Esophagus squamous epithelium (tissue), 5 donors: Measurements from ENCODE around the gene TSNAX. TPM values are rescaled to one million over a fixed set of nuclear protein-coding genes. Genes with fewer than 3 reads are reported as not detected.

Experiments
- DNase-seq: peaks from one replicate; lab custom pipeline; 2025; lab: John Stamatoyannopoulos, UW
- H3K27ac ChIP-seq, 4 donors: fragments of 200-600 bp; sonication (generic); one replicate each; pipeline ENCODE4 v1.5.1; 2016 to 2019; ENCODE audit warnings: mild to moderate bottlenecking in 1 of 4
- H3K27me3 ChIP-seq, 4 donors: fragments of 200-600 bp; sonication (generic); 1 replicate in 3 of 4; 2 replicates in 1 of 4; pipeline versions ENCODE4 v1.5.1 to v1.6.0; 2017 to 2021; ENCODE audit warnings: antibody characterized with exemption in 1 of 4
- H3K36me3 ChIP-seq, 3 donors: fragments of 200-600 bp; sonication (generic); one replicate each; pipeline ENCODE4 v1.5.1; 2016 to 2019
- H3K4me1 ChIP-seq, 3 donors: fragments of 200-600 bp; sonication (generic); one replicate each; pipeline ENCODE4 v1.5.1; 2017 to 2019
- H3K4me3 ChIP-seq, 4 donors: fragments of 200-600 bp; sonication (generic); 1 replicate in 3 of 4; 2 replicates in 1 of 4; pipeline ENCODE4 v1.5.1; 2016 to 2019; ENCODE audit warnings: mild to moderate bottlenecking in 2 of 4, moderate library complexity in 1 of 4
- H3K9me3 ChIP-seq, 3 donors: fragments of 200-600 bp; sonication (generic); one replicate each; pipeline ENCODE4 v1.5.1; 2016 to 2019
- POLR2A ChIP-seq, 4 donors: fragments of 450-650 bp; IDR thresholded peaks; one replicate each; pipeline ENCODE4 v1.6.1; 2017; ENCODE audit warnings: antibody characterized with exemption in 4 of 4, mild to moderate bottlenecking in 4 of 4, moderate library complexity in 3 of 4
- WGBS, 2 donors: methylation state at CpG; one replicate each; pipeline ENCODE4 v1.1.5; 2018; 5-methylcytosine and 5-hydroxymethylcytosine counted together
- intact Hi-C: fragments of 100-400 bp; cut with DNase I; formaldehyde crosslinking; loops from one replicate; pipeline ENCODE4 v1.15.0; 2022
- total RNA-seq, 4 donors: library from RNA; depleted of rRNA; stranded (reverse); fragments of >200 nt; gene quantifications; one replicate each; pipeline ENCODE4 v1.1.0, GENCODE V29; 2016
- TF ChIP-seq, protein P1 (sequence below), 6 experiments: fragments of 450-650 bp in 4 of 6; fragments of 200-600 bp in 2 of 6; sonication (generic) in 2 of 6; IDR thresholded peaks; one replicate each; pipeline ENCODE4 v1.5.1; 2016 to 2019; ENCODE audit warnings: antibody characterized with exemption in 6 of 6, mild to moderate bottlenecking in 4 of 6, moderate library complexity in 4 of 6
- donor health status: DM: yes; HTN: yes; CAD: no.

The TSNAX gene
- total RNA-seq, 4 donors from 2014 or later = 11.6 to 28.4 (median 22.3) TPM

DNA sequence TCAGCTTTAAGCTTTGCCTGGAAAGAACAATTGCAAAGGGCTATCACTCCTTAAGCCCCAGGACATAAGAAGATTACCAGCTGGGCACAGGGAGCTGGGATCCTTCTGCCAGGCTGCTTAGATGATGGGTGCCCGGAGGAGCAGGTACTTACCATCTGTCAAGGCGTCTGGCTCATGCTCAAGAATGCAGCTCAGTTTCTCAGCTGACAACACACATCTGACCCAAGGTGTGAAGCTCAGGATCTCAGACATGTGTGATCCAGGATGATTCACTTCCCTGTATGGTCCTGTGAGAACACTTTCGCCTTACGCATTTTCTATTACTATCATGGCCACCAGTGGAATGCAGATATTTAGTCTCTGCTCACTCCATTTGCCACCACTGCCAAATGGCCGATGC, 83.4 kb downstream of the TSNAX start:
- no peaks in the 10 kb centered on the region for H3K36me3 ChIP-seq
- H3K4me3 ChIP-seq = no peak overlapping the region
- TF ChIP-seq, protein P1, sequence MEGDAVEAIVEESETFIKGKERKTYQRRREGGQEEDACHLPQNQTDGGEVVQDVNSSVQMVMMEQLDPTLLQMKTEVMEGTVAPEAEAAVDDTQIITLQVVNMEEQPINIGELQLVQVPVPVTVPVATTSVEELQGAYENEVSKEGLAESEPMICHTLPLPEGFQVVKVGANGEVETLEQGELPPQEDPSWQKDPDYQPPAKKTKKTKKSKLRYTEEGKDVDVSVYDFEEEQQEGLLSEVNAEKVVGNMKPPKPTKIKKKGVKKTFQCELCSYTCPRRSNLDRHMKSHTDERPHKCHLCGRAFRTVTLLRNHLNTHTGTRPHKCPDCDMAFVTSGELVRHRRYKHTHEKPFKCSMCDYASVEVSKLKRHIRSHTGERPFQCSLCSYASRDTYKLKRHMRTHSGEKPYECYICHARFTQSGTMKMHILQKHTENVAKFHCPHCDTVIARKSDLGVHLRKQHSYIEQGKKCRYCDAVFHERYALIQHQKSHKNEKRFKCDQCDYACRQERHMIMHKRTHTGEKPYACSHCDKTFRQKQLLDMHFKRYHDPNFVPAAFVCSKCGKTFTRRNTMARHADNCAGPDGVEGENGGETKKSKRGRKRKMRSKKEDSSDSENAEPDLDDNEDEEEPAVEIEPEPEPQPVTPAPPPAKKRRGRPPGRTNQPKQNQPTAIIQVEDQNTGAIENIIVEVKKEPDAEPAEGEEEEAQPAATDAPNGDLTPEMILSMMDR (IDR thresholded peaks at IDR 0.05) = no peak
- no peak for TF ChIP-seq POLR2A (IDR thresholded peaks at IDR 0.05)
- H3K9me3 ChIP-seq = peaks cover 0 to 6% (median 0%) of the 10 kb centered on the region in 3 donors
- intact Hi-C loops = no loop called here
- no peak overlapping the region for H3K27ac ChIP-seq
- DNase-seq = no peak
- H3K4me1 ChIP-seq = peaks cover 0 to 26% (median 3%) of the 10 kb centered on the region in 3 donors
- 80 to 89% methylated on average over 4 to 5 of the region's 5 CpGs for WGBS, 2 donors
- H3K27me3 ChIP-seq = peaks cover 0 to 39% (median 0%) of the 10 kb centered on the region in 4 donors

DNA sequence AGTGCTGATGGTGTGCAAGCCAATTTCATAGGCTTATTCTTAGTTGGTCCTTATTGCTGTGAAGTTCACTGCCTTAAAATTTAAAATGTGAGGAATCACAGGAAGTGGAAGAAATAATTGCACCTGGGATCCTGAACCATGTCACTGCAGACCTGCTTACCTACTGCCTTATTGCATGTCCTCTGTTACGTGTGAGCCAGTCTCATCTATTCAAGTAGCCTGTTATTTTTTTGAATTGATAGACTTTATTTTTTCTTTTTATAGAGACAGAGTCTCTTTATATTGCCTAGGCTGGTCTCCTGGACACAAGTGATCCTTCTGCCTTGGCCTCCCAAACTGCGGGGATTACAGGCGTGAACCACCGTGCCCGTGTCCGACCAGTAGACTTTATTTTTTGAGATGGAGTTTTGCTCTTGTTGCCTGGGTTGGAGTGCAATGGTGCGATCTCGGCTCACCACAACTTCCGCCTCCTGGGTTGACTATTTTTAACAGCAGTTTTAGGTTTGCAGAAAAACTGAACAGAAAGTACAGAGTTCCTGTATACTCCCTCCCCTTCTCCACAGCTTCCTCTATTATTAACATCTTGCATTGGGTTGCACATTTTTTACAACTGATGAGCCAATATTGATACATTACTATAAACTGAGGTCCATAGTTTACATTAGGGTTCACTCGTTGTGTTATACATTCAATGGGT, 84.1 kb downstream of the TSNAX start:
- intact Hi-C loops = no loop called here
- 60 to 65% methylated on average over 10 of the region's 10 CpGs for WGBS, 2 donors
- Histone ChIP-seq H3K9me3 (peaks cover 0 to 6% (median 0%) of the 10 kb centered on the region in 3 donors), H3K36me3 (no peaks in the 10 kb centered on the region), H3K4me1 (peaks cover 0 to 25% (median 3%) of the 10 kb centered on the region in 3 donors), H3K27me3 (peaks cover 0 to 39% (median 0%) of the 10 kb centered on the region in 4 donors), H3K27ac (peak overlapping the region in 1 of 4 donors; percentile 57), H3K4me3 (no peak overlapping the region)
- DNase-seq = no peak
- TF ChIP-seq POLR2A (IDR thresholded peaks at IDR 0.05) = no peak
- TF ChIP-seq, protein P1 (IDR thresholded peaks at IDR 0.05) = no peak

DNA sequence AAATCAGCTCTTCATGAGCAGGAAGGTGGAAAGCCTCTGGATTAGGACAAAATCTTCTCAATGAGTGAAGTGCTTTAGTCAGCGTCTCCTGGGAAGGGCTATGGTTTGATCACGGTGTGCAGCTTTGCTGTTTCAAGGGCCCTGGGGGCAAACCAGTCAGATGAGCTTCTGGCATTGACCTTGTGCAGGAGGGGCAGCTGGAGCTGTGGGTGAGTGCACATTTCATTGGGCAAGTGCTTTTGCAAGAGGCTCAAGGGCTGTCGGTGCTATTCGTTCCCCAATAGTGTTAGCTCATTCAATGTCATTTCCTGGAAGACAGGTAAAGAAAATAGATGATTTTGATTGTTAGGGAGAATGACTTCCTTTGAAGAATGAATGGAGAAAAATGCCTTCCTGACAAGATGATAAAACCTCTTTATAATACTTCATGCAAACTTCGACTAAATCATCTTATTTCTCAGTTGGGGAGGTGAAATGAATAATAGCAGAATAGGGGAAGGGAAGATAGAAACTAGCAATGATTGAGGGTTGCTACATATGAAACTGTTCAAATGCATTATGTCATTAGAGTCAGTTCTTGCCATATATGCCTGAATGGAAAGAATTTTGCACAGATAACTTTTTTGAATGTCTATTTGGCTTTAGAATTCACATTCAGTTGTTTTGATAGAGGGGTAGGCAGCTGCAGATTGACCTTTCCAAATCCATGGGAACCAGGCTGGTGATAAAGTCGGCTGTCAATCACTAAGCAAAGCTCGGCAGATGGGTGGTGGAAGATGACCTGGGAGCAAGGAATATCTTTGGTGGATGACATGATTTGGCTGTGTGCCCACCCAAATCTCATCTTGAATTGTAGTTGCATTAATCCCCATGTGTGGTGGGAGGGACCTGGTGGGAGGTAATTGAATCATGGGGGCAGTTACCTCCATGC, 85.2 kb downstream of the TSNAX start:
- intact Hi-C loops = no loop called here
- Histone ChIP-seq H3K4me3 (no peak overlapping the region), H3K27ac (peak overlapping the region in 1 of 4 donors; percentile 11), H3K4me1 (peaks cover 0 to 33% (median 3%) of the 10 kb centered on the region in 3 donors), H3K36me3 (no peaks in the 10 kb centered on the region), H3K9me3 (peaks cover 0 to 2% (median 0%) of the 10 kb centered on the region in 3 donors), H3K27me3 (peaks cover 0 to 33% (median 0%) of the 10 kb centered on the region in 4 donors)
- no peak for DNase-seq
- TF ChIP-seq, protein P1 (IDR thresholded peaks at IDR 0.05) = no peak
- TF ChIP-seq POLR2A (IDR thresholded peaks at IDR 0.05) = no peak
- 38 to 65% methylated on average over 7 of the region's 7 CpGs for WGBS, 2 donors

Other genes with a start within 250 kb of the TSNAX start
- 10 to 100 TPM; 10.6 to 12.8 (median 11.7) TPM for gene EXOC8, start 190.8 kb upstream of the TSNAX start, total RNA-seq
- 10 to 100 TPM; 10.9 to 22.9 (median 16.9) TPM for gene SPRTN, start 190.4 kb upstream of the TSNAX start, total RNA-seq
- gene EGLN1, start 106.4 kb upstream of the TSNAX start, total RNA-seq = 10 to 100 TPM; 21.8 to 36.0 (median 28.7) TPM
- 10 to 100 TPM in 1 of 4 donors, 1 to 10 TPM in 3; 3.3 to 11.4 (median 4.2) TPM for gene DISC1, start 98.1 kb downstream of the TSNAX start, total RNA-seq